ENCODE data around the gene ERAS.
A peak's percentile ranks its signal among the peaks of the same experiment; 100 is the strongest.

Gene ERAS

DNA sequence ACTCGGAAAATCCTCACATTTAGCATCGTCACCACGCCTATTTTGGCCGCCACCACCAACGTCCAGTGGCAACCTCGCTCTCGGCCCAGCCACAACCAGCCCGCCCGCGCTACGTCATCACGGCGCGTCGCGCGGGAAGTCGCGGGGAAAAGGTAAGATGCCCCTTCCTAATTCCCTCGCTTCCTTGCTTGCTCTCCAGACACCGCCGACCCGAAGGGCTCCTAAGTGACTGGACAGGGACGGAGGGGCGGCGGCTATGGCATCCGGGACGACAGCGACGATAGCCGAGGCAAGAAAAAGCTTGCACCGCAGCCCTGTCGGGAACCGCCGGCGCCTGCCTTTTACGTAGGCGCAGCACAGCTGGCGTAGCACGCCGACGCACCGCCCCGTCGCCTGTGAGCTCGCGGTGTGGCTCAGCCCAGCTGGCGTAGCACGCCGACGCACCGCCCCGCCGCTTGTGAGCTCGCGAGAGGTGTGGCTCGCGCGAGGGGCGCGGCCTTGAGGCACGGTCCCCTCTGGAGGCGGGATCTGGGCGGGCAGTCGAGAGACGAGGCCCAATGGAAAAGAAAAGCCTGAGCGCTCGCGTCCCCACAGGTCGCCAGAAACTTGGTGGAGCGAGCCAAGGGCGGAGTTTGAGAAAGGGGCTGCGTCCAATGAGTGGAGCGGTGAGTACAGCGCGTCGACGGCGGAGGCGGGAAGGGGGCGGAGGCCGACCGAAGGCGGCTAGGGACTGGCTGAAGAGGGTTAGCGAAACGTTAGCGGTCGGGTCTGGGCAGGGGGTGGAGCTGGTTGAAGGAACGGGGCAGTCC is 24.8 kb upstream of the ERAS start, which contains the start of gene HDAC6:
Gene HDAC6 (plus strand): TSS at position 788 of the 809 bp plus-strand sequence. CDS start 626 bp downstream, outside the sequence.
- Histone ChIP-seq H4K20me1 (ENCODE audit: insufficient read depth, low read length, poor library complexity, severe bottlenecking) (no peaks in the 10 kb centered on the region), H3K9me3 (ENCODE audit: insufficient read depth, low read depth, low read length) (no peaks in the 10 kb centered on the region), H3K9ac (ENCODE audit: low read depth, low read length, poor library complexity, severe bottlenecking) (peak within 1 kb of the TSS; percentile 97), H3K4me2 (ENCODE audit: low read depth, low read length, poor library complexity, severe bottlenecking) (peak within 1 kb of the TSS; percentile 92), H3K4me3 (ENCODE audit: low read length, poor library complexity, severe bottlenecking) (peak within 1 kb of the TSS; percentile 96), H3F3A (ENCODE audit: low read depth) (no peaks in the 10 kb centered on the region), H3K27me3 (ENCODE audit: insufficient read depth, low read length, poor library complexity, severe bottlenecking) (no peaks in the 10 kb centered on the region), H3K36me3 (ENCODE audit: insufficient read depth, low read length) (no peaks in the 10 kb centered on the region), H3K79me2 (ENCODE audit: insufficient read depth, low read length) (peaks cover 11% of the 10 kb centered on the region; the same call in 1 of the 2 replicates), H3K9me2 (replicated peaks; ENCODE audit: low read depth, low read length) (no peaks in the 10 kb centered on the region), H2AFZ (ENCODE audit: low read length) (peak within 1 kb of the TSS; percentile 81), H3K4me1 (ENCODE audit: insufficient read depth, low read length, poor library complexity, severe bottlenecking) (peaks cover 14% of the 10 kb centered on the region)
- TF ChIP-seq, protein P1, sequence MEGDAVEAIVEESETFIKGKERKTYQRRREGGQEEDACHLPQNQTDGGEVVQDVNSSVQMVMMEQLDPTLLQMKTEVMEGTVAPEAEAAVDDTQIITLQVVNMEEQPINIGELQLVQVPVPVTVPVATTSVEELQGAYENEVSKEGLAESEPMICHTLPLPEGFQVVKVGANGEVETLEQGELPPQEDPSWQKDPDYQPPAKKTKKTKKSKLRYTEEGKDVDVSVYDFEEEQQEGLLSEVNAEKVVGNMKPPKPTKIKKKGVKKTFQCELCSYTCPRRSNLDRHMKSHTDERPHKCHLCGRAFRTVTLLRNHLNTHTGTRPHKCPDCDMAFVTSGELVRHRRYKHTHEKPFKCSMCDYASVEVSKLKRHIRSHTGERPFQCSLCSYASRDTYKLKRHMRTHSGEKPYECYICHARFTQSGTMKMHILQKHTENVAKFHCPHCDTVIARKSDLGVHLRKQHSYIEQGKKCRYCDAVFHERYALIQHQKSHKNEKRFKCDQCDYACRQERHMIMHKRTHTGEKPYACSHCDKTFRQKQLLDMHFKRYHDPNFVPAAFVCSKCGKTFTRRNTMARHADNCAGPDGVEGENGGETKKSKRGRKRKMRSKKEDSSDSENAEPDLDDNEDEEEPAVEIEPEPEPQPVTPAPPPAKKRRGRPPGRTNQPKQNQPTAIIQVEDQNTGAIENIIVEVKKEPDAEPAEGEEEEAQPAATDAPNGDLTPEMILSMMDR (conservative IDR thresholded peaks at IDR 0.05; ENCODE audit: low read length): no peak
- TF ChIP-seq EZH2phosphoT487 (IDR thresholded peaks at IDR 0.05; ENCODE audit: borderline replicate concordance): no peak

DNA sequence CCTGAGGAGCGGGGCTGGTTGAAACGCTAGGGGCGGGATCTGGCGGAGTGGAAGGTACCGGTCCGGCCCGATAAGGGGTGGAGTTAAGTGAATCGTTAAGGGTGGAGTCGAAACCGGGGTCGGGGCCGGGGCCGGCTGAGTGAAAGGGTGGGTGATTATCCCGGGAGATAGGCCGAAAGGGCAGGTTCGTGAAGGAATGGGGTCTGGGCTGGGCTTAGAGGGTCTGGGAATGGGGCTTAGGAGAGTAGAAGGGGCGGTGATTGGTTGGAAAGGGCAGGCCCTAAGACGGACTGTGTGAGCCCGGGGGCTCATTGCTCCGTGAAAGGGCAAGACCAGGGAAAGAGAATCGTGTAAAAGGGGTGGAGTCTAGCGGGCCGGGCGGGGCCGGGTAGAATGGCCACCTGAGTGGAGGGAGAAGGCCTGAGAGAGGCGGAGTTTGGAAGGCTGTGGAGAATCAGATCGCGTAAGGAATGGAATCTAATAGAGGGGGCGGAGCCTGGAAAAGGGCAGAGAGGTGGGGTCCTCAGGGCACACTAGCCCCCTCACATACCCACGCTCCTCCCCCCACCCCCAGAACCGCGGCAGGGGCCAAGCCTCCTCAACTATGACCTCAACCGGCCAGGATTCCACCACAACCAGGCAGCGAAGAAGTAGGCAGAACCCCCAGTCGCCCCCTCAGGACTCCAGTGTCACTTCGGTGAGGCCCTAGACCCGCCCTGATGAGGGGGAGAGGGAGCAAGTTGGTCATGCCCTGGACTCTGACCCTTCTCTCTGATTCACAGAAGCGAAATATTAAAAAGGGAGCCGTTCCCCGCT is 24.0 kb upstream of the ERAS start:
- Histone ChIP-seq H3K9me3 (ENCODE audit: insufficient read depth, low read depth, low read length) (no peaks in the 10 kb centered on the region), H4K20me1 (ENCODE audit: insufficient read depth, low read length, poor library complexity, severe bottlenecking) (no peaks in the 10 kb centered on the region), H2AFZ (ENCODE audit: low read length) (peak overlapping the region; percentile 81), H3K9ac (ENCODE audit: low read depth, low read length, poor library complexity, severe bottlenecking) (peak overlapping the region; percentile 97), H3K4me3 (ENCODE audit: low read length, poor library complexity, severe bottlenecking) (peak overlapping the region; percentile 96), H3K79me2 (ENCODE audit: insufficient read depth, low read length) (peaks cover 11% of the 10 kb centered on the region; the same call in 1 of the 2 replicates), H3F3A (ENCODE audit: low read depth) (no peaks in the 10 kb centered on the region), H3K27me3 (ENCODE audit: insufficient read depth, low read length, poor library complexity, severe bottlenecking) (no peaks in the 10 kb centered on the region), H3K36me3 (ENCODE audit: insufficient read depth, low read length) (no peaks in the 10 kb centered on the region), H3K4me2 (ENCODE audit: low read depth, low read length, poor library complexity, severe bottlenecking) (peak overlapping the region; percentile 87), H3K4me1 (ENCODE audit: insufficient read depth, low read length, poor library complexity, severe bottlenecking) (peaks cover 14% of the 10 kb centered on the region), H3K9me2 (replicated peaks; ENCODE audit: low read depth, low read length) (no peaks in the 10 kb centered on the region)
- TF ChIP-seq, protein P1 (conservative IDR thresholded peaks at IDR 0.05; ENCODE audit: low read length): no peak
- TF ChIP-seq EZH2phosphoT487 (IDR thresholded peaks at IDR 0.05; ENCODE audit: borderline replicate concordance): no peak

DNA sequence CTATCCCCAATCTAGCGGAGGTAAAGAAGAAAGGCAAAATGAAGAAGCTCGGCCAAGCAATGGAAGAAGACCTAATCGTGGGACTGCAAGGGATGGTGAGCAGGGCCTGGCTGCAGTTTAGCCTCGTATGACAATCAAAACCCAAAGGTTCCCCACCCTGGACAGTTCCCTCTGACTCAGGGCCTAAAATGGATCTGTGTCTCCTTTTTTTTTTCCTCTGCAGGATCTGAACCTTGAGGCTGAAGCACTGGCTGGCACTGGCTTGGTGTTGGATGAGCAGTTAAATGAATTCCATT is 23.5 kb upstream of the ERAS start:
- Histone ChIP-seq H3F3A (ENCODE audit: low read depth) (no peaks in the 10 kb centered on the region), H3K9ac (ENCODE audit: low read depth, low read length, poor library complexity, severe bottlenecking) (peak overlapping the region; percentile 97), H3K4me2 (ENCODE audit: low read depth, low read length, poor library complexity, severe bottlenecking) (peak overlapping the region; percentile 87), H3K9me2 (replicated peaks; ENCODE audit: low read depth, low read length) (no peaks in the 10 kb centered on the region), H3K27me3 (ENCODE audit: insufficient read depth, low read length, poor library complexity, severe bottlenecking) (no peaks in the 10 kb centered on the region), H2AFZ (ENCODE audit: low read length) (no peak overlapping the region), H3K36me3 (ENCODE audit: insufficient read depth, low read length) (no peaks in the 10 kb centered on the region), H3K9me3 (ENCODE audit: insufficient read depth, low read depth, low read length) (no peaks in the 10 kb centered on the region), H4K20me1 (ENCODE audit: insufficient read depth, low read length, poor library complexity, severe bottlenecking) (no peaks in the 10 kb centered on the region), H3K79me2 (ENCODE audit: insufficient read depth, low read length) (peaks cover 11% of the 10 kb centered on the region; the same call in 1 of the 2 replicates), H3K4me1 (ENCODE audit: insufficient read depth, low read length, poor library complexity, severe bottlenecking) (peaks cover 14% of the 10 kb centered on the region), H3K4me3 (ENCODE audit: low read length, poor library complexity, severe bottlenecking) (peak overlapping the region; percentile 96)
- TF ChIP-seq, protein P1 (conservative IDR thresholded peaks at IDR 0.05; ENCODE audit: low read length): no peak
- no peak for TF ChIP-seq EZH2phosphoT487 (IDR thresholded peaks at IDR 0.05; ENCODE audit: borderline replicate concordance)

All from Loucy (cell line).